Breast epithelium (tissue), 3 donors: ENCODE measurements around the gene SFXN5.

Experiments used
- CTCF ChIP-seq, 3 donors: fragments of 450-650 bp; IDR thresholded peaks; one replicate each; pipeline ENCODE4 v1.5.1; 2016 to 2017; ENCODE audit warnings: antibody characterized with exemption in 3 of 3, mild to moderate bottlenecking in 3 of 3, moderate library complexity in 3 of 3
- POLR2AphosphoS5 ChIP-seq, 3 donors: sonication (generic); formaldehyde crosslinking; IDR thresholded peaks; one replicate each; pipeline ENCODE4 v1.6.1; 2017; ENCODE audit warnings: antibody characterized with exemption in 3 of 3

GRCh38 chr2:72926811-72927465, 144.6 kb downstream of the SFXN5 start:
- no peak for TF ChIP-seq CTCF (IDR thresholded peaks at IDR 0.05)
- TF ChIP-seq POLR2AphosphoS5 (IDR thresholded peaks at IDR 0.05) = no peak
